ENCODE measurements around the gene CPB2.

The CPB2 gene, protein sequence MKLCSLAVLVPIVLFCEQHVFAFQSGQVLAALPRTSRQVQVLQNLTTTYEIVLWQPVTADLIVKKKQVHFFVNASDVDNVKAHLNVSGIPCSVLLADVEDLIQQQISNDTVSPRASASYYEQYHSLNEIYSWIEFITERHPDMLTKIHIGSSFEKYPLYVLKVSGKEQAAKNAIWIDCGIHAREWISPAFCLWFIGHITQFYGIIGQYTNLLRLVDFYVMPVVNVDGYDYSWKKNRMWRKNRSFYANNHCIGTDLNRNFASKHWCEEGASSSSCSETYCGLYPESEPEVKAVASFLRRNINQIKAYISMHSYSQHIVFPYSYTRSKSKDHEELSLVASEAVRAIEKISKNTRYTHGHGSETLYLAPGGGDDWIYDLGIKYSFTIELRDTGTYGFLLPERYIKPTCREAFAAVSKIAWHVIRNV

GRCh38 chr13:46104868-46105267 is at the start of gene CPB2:
Gene CPB2 (minus strand): TSS chr13:46105033. CDS start chr13:46105009, 24 bp downstream.
- no peak for DNase-seq (ENCODE audit: low read depth, low spot score)

- no peak for DNase-seq (ENCODE audit: low read depth, low spot score)
Observed at GRCh38 chr13:46154136-46154801, 49.4 kb upstream of the CPB2 start.

DNA sequence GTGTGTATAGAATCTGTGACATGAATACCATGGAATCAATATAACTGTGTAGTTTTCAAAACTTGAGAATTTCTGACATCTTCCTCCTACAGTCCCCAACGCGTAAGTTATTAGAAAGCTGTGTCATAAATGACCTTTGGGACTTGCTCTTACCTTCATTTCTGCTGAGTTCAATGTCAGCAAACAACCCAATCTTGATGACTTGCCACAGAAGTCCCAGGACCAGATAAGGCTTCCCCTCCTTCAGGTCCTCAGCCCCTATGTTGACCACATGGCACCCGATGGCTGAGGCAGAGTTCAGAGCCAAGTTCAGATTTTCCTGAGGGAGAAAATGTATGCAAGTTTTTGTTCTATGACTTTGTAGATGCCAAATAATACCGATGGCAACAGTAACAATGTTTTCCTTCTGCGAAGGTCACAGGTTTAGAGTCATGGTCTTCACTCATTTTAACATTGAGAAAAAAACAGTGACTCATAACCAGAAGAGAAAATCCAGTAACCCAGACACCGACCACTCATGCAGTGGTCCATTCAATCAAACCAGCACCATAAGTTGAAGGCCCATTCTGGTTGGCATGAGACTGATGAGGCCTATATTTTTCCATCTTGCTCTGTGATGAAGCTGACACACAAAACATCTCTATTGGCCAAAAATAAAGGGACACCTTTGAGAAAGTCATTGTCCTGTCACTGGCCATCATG is 47.9 kb upstream of the CPB2 start:
- no peak for DNase-seq (ENCODE audit: low read depth, low spot score)

- DNase-seq (ENCODE audit: low read depth, low spot score), result no peak
Observed at GRCh38 chr13:46150134-46150693, 45.4 kb upstream of the CPB2 start.

DNA sequence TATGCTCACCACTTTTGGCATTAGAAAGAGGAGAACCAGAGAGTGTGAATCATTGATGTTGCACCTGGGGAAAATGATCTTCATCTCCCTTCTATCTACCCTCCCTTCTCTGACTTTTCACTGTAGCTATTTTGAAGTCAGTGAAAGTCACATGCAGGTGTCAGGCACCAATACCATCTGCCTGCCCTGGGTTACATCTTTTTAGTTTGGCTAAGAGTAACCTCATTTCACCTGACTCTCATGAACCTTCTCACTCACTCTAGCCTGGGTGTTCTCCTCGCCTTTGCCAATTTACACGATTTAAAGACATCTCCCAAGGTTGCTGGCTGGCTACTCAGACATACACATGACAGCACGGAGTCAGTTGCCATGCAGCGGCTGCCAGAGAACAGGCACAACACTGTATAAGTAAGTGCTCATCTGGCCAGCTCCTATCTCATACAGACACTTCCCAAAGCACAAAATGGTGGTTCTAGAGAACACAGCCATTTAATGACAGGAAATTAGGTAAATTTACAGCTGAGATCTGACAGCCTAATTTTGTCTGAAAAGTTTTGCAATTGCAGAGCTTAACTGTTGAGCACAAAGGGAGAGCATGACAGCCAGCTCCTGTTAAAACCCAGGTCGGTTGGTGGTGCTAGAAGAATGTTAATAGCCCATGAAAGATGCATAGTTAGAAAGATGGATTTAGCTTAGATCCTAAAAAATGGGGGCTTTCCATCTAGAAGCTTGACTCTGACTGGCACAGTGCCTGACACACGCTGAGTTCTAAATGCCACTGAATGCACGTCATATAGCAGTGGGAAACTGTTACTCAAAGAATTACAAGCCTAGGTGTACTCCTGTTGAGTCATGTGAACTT is 44.7 kb upstream of the CPB2 start:
- DNase-seq (ENCODE audit: low read depth, low spot score), result no peak

GRCh38 chr13:46146898-46147297 is 42.1 kb upstream of the CPB2 start:
- peak; percentile 19 for DNase-seq (ENCODE audit: low read depth, low spot score)

DNA sequence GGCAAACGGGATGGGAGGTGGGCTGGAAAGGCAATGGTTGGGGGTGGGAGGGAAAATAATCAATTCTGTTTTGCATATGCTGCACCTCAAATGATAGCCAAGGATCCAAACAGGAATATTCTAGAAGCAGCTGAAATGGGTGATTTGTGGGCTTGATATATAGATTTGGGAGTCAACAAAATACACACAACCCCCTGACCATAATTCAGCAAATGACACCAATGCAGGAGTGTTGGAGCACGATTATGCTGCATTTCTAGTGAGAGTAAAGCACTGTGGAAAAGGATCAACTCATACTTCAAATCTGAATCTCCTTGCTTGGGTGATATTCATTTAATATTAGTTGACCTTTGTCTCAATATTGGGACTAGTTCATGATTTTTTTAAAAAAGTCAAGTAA is 41.1 kb upstream of the CPB2 start:
- DNase-seq (ENCODE audit: low read depth, low spot score), result no peak

DNA sequence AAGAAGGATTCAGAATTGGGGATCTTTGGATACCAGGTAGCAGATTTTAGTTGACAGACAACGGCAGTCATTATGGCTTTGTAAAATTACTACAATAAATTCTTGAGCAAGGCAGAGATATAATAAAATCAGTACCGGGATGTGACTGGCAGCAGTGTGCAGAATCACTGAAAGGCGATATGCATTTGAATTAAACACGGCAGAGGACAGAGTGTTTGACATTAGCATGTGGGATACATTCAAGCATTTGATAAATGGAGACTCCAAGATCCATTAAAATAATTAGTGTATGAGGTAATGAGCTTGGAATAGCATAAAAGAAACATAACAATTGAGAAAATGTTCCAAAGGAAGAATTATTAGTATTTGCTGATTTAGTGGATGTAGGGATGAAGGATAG is 40.3 kb upstream of the CPB2 start:
- no peak for DNase-seq (ENCODE audit: low read depth, low spot score)

DNA sequence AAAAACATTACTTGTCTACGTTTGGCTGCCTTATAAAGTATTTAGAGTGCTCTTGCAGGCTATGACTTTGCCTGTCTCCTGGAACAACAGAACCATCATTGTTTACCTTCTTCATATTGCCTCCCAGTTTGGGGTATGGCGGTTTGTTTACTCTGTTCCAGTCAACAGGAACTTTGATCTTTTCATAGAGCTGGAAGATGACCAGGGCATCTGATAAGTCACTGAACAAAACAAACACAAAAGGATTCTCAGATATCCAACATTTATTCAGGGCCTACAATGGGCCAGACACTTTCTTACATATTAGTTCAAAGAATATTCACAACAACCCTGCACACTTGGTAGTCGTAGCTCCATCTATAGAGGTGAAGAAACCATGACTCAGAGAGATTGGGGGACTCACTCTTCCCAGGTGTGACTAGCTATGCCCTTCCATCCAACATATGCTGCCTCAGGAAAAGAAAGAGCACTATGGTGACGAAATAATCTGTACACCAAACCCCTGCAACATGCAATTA is 38.4 kb upstream of the CPB2 start:
- no peak for DNase-seq (ENCODE audit: low read depth, low spot score)

DNA sequence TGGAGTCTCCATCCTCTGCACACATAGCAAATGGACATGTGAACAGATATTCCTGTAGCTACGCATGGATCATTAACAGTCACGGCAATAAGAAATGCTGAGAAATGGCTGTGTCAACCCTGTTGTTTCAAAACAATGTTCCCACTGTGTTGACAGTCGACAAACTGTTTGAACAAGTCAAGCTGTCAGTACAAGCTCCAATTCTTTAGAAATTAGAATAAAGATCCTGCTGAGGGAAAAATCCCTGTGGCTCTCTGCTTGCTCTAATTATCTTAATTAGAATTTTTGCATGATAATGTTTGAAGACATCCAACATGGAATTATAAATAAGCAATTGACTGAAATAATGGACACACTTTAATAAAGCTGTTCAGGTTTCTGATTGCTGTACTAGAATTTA is 37.9 kb upstream of the CPB2 start:
- DNase-seq (ENCODE audit: low read depth, low spot score), result no peak

GRCh38 chr13:46140044-46140443 is 35.2 kb upstream of the CPB2 start:
- DNase-seq (ENCODE audit: low read depth, low spot score), result no peak

- no peak for DNase-seq (ENCODE audit: low read depth, low spot score)
Observed at GRCh38 chr13:46137627-46138317, 32.9 kb upstream of the CPB2 start.

DNA sequence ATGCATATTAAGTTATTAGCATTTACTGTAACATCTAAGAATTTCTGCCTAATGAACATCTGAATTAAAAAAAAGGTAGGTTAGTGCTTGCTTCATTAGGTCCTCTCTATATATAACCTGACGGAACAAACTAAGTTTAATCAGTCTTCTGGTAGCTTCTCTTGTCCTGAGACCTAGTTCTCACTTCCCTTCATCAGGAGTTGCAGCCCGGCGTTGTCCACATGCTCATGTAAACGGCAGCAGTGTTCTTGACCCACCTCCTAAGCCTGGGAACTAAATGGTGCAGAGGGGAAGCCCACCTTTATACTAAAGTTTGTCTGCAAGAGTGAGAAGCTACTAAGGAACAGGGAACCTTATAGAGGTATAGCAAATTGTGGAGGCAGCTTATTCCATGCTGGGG is 31.9 kb upstream of the CPB2 start:
- DNase-seq (ENCODE audit: low read depth, low spot score), result no peak

- DNase-seq (ENCODE audit: low read depth, low spot score), result peak; percentile 87
Observed at GRCh38 chr13:46134961-46135522, 30.2 kb upstream of the CPB2 start.

GRCh38 chr13:46134494-46134893 is 29.7 kb upstream of the CPB2 start:
- no peak for DNase-seq (ENCODE audit: low read depth, low spot score)

- no peak for DNase-seq (ENCODE audit: low read depth, low spot score)
Observed at GRCh38 chr13:46132109-46132508, 27.3 kb upstream of the CPB2 start.

- DNase-seq (ENCODE audit: low read depth, low spot score), result no peak
Observed at GRCh38 chr13:46131705-46132104, 26.9 kb upstream of the CPB2 start.

DNA sequence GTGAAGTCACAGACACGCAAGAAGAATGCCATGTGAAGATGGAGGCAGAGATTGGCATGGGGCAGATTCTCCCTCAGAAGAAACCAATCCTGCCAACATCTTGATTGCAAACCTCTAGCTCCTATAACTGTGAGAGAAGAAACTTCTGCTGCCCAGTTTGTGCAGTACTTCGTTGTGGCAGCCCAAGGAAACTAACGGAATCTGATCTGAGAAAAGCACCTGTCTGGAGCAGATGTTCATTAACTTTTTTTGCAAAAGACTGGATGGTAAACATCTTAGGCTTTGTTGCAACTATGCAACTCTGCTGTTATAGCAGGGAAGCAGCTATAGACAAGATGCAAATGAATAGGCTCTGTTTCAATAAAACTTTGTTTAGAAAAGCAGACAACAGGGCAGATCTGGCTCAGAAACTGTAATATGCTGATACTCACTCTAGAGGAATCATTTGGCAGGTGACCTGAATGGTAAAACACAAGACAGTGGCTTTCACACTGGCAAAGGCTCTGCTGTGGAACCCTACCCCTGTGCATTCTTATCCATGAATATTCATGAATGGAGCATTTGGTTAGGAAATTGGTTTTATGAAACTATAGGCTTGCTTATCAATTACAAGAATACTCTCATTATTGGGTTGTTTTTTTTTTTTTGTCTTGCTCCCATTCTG is 25.3 kb upstream of the CPB2 start:
- no peak for DNase-seq (ENCODE audit: low read depth, low spot score)

DNA sequence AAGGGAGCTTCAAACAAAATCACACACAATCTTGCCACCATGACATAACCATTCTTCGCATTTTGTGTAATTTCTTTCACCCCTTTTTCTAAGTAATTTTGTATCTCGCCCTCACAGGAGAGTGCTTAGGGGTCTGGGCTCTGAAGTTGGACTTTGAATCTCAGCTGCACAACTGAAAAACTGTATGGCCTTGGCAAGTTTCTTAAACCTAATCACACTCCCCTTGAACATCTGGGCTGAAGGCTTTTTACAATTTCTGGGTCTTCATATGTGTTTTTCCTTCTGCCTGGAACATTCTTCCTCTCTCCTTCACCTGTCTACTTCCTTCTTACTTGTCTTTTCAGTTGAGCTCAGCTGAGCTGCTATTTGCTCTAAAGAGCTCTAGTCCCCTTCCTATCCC is 24.3 kb upstream of the CPB2 start:
- DNase-seq (ENCODE audit: low read depth, low spot score), result no peak
